SH-SY5Y (cell line): ENCODE measurements around the gene EIF3J.

Experiments used
- GATA2 ChIP-seq: IDR thresholded peaks from 2 replicates; pipeline ENCODE4 v1.6.1; 2011; ENCODE audit warnings: mild to moderate bottlenecking, low read depth, low read length
- GATA3 ChIP-seq: IDR thresholded peaks from 2 replicates; pipeline ENCODE4 v1.6.1; 2011; ENCODE audit warnings: low read depth, mild to moderate bottlenecking, low read length, moderate library complexity

EIF3J gene, protein sequence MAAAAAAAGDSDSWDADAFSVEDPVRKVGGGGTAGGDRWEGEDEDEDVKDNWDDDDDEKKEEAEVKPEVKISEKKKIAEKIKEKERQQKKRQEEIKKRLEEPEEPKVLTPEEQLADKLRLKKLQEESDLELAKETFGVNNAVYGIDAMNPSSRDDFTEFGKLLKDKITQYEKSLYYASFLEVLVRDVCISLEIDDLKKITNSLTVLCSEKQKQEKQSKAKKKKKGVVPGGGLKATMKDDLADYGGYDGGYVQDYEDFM

DNA sequence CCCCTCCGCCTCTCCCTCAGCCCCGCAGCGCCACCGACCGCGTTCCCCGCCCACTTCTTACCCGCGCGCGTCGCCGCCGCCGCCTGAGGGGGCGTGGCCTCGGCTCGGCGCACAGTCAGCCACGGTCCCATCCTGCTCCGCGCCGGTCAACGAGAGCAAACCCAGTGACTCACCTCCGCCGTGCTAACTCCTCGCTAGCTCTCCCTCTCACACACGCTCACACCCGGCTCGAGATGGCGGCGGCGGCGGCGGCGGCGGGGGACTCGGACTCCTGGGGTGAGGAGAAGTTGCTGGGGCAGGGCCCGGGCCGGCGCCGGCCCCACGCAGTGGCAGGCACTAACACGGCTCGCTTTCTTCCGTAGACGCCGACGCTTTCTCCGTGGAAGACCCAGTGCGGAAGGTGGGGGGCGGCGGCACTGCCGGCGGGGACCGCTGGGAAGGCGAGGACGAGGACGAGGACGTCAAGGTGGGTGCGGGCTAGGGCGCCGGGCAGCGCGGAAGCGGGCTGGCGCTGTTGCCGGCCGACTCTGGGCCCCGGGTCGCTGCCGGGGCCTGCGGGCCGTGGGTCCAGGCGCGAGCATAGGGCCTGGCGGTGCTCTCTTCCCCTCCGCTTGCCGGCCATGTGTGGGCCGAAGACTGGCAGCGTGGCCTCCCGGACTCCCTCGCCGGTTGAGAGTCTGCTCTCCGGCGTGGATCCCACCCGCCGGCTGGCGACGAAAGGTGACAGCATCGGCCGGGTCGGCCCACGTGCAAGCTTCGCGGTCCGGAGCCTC is at the start of gene EIF3J:
Gene EIF3J (plus strand): TSS at position 186 of the 773 bp plus-strand sequence. CDS start 48 bp downstream, at position 234.
- TF ChIP-seq GATA2 (no peak), GATA3 (no peak)

DNA sequence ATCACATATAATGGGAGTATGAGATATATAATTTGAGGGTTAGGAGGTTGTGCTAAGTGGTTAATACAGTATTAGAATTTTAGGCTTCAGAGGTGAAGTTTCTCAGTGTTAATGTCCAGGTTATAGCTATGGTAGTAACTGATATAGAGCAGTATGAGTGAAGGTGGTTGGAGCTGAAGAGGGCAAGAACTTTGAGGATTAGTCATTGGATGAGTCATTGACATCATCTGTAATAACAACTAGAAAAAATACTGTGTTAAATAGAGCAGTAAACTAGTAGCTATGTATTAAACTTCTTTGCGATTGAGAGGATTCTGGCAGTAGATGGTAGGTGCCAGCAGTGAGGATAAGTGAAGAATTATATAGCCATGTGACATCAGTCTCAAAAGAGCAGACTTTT is 47.5 kb upstream of the EIF3J start:
- no peak for TF ChIP-seq GATA2
- TF ChIP-seq GATA3: no peak

DNA sequence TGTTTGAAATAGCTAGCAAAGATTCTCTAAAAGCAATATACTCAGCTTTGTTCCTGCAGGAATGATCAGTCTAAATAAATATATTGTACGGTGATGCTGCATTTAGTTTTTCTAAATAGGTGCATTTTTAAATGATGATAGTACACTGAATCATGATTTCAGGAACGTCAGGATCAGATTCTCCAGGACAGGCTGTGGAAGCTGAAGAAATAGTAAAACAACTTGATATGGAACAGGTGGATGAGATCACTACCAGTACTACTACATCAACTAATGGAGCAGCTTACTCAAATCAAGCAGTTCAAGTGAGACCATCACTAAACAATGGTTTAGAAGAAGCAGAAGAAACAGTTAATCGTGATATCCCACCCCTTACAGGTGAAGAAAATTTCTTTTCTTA is 46.3 kb upstream of the EIF3J start:
- no peak for TF ChIP-seq GATA2
- no peak for TF ChIP-seq GATA3

DNA sequence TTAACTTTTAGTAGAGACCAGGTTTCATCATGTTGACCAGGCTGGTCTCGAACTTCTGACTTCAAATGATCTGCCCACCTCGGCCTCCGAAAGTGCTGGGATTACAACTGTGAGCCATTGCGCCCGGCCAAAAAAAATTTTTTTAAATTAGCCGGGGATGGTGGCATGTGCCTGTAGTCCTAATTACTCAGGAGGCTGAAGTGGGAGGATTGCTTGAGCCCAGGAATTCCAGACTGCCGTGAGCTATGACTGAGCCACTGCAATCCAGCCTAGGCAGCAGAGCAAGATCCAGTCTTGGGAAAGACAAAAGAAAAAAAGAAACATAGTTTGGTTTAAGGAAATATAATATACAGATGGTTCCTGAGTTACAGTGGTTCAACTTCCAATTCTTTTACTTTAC is 44.9 kb upstream of the EIF3J start:
- no peak for TF ChIP-seq GATA3
- no peak for TF ChIP-seq GATA2

DNA sequence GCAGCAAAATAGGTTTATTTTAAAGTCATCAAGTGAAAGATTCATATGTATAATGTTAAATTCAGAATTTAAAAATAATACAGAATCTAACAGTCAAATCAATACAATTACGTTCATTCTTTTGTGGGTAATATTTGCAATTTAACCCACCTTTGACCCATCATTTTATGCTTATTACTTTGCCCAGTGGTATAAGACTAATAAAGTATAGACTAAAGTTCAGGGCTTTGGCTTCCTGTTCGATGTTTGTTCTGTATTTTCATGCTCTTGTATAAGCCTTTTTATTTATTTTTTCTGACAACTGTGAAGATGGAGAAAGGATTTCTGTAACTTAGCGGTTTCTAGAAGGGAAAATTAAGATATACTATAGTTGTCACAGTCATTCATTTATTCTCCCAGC is 44.3 kb upstream of the EIF3J start:
- TF ChIP-seq GATA3 (no peak), GATA2 (no peak)

DNA sequence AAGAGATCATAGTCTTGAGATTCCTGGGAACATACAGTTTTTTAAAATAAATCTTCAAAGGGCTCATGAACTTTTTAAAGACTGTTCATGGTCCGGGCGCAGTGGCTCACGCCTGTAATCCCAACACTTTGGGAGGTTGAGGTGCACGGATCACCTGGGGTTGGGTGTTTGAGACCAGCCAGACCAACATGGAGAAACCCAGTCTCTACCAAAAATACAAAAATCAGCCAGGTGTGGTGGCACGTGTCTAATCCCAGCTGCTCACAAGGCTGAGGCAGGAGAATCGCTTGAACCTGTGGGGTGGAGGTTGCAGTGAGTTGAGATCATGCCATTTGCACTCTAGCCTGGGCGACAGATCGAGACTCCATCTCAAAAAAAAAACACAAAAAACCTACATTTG is 41.4 kb upstream of the EIF3J start:
- TF ChIP-seq GATA3 (no peak), GATA2 (no peak)

DNA sequence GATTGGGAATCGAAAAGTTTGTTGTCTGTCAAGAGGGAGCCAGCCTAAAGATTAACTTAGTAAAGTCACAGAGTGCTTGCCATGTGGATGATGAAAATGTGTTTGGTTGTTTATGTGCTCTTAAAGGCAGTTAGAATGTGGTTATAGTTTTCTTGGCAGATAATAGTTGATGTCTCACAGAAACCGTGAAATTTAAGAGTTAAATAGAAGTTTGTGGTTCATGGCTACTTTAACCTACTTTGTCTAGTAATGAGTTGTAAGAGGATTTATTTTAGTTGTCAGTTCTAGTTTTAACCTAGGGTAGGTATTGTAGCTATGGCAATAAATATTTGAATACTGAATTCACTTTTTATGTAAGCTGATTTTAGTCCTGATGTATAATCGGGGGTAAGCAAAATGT is 36.4 kb upstream of the EIF3J start:
- TF ChIP-seq GATA3: no peak
- TF ChIP-seq GATA2: no peak

DNA sequence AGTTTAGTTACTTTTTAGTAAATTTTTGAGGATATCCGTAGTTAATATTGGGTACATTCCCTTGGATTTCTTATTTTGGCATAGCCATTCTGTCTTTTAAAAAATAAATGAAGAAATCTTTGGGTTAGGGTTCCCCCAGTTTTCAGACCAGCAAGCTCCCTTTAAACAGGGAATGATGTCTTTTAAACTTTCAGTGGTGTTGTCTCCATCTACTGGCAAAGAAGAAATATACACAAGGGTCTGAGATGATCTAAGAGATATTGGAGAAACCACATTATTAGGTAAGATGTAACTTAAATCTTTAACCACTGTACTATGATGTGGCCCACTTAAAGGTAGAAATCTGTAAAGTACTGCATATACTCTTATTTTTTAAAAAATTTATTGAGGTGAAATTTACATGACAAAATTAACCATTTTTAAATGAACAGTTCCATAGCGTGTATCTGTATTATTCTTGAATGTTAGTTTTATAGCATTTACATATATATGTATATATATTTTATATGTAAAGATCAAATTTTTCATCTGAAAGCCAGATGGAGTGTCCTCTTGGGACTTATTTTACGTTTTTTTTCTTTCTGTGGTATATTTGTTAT is 35.1 kb upstream of the EIF3J start:
- TF ChIP-seq GATA2 (no peak; the same call in 1 of the 2 replicates), GATA3 (peak; percentile 49; the same call in 1 of the 2 replicates)

DNA sequence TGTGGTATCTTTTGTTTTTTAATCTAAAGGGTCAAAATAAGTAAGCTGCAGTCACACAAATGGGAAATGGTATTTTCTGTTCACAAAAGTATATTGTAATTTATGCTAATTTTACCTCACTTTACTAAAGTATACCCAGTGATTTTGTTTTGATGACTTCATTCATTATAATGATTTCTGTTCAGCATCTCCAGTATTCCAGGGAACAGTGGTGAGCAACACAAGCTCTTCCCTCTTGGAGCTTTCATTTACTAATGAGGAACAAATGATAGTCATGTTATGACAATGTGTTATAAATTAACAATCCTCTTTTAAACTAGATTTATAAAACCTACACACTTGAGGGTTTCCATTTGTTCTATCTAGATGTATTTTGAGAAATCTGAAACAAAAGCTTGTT is 20.5 kb upstream of the EIF3J start:
- TF ChIP-seq GATA3 (no peak), GATA2 (no peak)

DNA sequence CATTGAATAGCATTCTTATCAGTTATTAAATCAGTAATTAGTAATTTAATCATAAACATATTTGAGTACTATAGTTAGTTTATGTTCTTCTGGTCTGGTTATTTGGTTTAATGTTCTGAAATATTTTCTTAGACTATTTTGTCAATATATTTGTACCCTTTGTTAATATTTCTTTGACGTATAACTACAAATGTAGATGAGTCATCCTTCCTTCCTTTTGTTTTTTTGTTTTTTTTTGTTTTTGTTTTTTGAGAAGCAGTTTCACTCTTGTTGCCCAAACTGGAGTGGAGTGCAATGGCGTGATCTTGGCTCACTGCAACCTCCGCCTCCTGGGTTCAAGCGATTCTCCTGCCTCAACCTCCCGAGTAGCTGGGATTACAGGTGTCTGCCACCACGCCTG is 17.4 kb upstream of the EIF3J start:
- TF ChIP-seq GATA3: no peak

DNA sequence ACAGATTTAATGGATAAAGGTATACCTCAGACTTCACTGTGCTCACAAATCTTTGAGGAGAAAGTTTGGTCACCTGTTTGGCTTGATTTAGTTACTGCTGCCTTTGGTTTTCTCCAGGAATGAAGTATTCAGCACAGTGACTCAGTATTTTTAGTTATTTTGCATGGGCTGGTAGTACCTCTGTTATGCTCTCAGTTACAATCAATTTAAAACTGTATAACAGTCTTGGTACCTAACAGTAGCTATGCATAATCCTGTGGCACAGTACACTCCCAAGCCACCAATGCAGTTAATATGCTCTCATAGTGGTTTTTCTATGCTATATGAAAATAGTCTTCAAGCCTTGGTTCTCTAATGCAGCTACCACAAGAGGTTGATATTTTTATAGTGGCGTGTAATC is 11.9 kb upstream of the EIF3J start:
- no peak for TF ChIP-seq GATA2
- no peak for TF ChIP-seq GATA3

DNA sequence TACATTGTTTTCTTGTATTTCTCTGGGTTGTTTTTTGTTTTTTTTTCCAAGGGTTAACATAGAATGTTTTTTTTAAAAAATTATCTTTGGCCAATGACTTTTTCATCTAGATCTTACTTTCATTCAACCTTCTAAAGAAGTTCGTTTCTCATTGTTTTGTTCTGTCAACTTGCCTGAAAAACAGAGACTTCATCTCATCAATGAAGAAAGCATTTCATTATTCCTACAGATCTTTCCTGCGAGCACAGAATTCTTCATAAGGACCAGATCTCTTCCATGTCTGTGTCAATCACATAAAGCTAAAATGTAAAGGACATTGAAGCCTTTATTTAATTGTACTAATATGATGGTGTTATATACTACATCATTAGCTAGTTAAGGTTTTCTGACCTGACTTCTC is 9.7 kb upstream of the EIF3J start:
- no peak for TF ChIP-seq GATA2

DNA sequence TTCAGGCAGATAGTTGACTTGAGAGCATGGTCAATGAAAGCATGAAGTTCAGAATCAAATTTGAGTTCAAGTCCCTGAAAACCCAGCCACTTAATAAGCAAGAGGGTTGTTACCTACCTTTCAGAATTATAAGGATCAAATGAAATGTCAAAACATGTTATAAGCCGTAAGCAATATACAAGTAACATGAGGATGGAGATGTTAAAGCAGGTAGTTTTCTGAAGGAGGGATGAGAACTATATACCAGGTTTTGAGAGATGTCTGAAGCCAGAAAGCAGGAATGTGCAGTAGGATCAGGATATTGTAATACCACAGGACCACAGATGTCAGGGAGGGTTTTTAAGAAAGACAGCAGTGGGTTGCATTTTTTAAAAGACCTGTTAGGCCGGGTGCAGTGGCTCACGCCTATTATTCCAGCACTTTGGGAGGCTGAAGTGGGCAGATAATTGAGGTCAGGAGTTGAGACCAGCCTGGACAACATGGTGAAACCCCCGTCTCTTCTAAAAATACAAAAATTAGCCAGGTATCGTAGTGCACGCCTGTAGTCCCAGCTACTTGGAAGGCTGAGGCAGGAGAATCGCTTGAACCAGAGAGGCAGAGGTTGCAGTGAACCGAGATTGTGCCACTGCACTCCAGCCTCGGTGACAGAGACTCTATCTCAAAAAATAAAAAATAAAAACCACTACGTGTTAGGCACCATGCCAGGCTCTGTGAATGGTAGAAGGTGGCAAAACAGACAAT is 6.9 kb upstream of the EIF3J start:
- no peak for TF ChIP-seq GATA3

DNA sequence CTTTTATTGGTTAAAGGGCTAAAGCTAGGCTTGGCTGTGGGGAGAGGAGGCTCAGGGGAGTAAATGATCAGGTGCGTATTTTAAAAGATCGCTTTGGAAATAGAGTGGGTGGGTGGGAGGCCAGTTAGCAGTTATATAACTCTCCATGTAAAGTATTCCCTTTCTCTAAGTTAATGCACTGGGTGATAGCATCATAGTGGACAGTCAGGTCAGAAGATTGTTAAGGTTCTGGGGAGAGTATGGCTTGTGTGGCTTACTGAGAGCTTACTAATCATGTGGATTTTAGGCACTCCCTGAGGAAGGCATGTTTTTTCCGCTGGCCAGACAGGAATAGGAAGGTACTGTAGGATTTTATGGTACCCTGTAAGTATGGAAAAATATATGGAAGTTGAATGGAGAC is 6.3 kb upstream of the EIF3J start:
- TF ChIP-seq GATA2 (no peak), GATA3 (no peak)
